Measurements from ENCODE around the gene MRPS6.

- TF ChIP-seq EZH2 (IDR thresholded peaks at IDR 0.05; ENCODE audit: low read depth), result no peak
- no peak for TF ChIP-seq CTCF (conservative IDR thresholded peaks at IDR 0.05)
These were observed 2.6 kb downstream of the MRPS6 start for GRCh38 chr21:34075760-34076660.

Data from PC-9 (cell line).